ENCODE data around the gene COL25A1.

Gene COL25A1

DNA sequence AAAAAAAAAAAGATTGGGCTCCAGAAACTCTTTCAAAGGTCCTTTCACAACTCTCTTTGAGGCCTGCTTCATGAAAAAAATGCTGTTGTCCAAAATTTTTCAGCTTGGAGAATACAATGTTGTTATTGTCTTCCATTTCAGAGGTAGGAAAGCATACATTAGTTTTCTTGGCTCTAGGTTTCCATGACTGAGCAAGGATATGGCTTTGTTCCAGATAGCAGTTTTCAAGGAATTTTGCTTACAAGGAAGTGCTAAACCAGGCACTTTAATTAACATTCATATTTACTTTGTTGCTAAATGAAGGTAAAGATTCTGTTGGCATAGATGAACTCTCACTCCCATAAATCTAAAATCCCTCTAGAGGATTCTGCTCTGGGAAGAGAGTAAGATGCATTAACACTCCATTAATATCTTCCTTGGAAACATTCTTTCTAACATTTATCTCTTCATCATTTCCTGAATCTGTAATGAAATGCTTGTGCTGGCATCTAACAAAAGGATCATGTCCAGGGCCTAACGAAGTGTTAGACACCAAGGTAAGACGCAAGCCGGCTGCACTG, 118.4 kb downstream of the COL25A1 start:
- DNase-seq, result no peak
- in situ Hi-C loops (cut with MboI; ENCODE audit: low pct_unique_long_range_greater_than_20kb, low sequenced_read_pairs), result no loop called here

DNA sequence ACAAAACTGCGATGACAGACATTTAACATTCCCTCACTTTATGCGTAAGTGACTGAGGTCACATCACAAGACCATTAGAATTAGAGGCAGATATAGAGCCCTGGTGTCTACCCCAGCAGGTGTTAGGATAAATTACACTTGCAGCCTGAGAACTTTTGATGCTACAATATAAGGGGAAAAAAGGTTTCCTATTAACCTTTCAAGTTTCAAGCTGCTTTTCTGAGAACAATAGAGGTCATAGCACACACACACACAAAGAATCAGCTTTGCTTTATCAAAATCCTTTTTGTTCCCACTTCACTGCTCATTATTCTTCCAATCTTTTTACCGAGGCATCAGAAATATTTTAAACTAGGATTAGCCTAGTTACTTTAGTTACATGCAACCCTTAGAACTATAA, 119.8 kb downstream of the COL25A1 start:
- in situ Hi-C loops (cut with MboI; ENCODE audit: low pct_unique_long_range_greater_than_20kb, low sequenced_read_pairs), result no loop called here
- DNase-seq, result no peak

- in situ Hi-C loops (cut with MboI; ENCODE audit: low pct_unique_long_range_greater_than_20kb, low sequenced_read_pairs), result no loop called here
Measured at GRCh38 chr4:109179061-109179460, 123.4 kb downstream of the COL25A1 start.

GRCh38 chr4:109177096-109177810, 125.2 kb downstream of the COL25A1 start:
- DNase-seq, result no peak
- in situ Hi-C loops (cut with MboI; ENCODE audit: low pct_unique_long_range_greater_than_20kb, low sequenced_read_pairs), result no loop called here

More at GRCh38 chr4:109179061-109179460, 123.4 kb downstream of the COL25A1 start:
- no peak for DNase-seq

DNA sequence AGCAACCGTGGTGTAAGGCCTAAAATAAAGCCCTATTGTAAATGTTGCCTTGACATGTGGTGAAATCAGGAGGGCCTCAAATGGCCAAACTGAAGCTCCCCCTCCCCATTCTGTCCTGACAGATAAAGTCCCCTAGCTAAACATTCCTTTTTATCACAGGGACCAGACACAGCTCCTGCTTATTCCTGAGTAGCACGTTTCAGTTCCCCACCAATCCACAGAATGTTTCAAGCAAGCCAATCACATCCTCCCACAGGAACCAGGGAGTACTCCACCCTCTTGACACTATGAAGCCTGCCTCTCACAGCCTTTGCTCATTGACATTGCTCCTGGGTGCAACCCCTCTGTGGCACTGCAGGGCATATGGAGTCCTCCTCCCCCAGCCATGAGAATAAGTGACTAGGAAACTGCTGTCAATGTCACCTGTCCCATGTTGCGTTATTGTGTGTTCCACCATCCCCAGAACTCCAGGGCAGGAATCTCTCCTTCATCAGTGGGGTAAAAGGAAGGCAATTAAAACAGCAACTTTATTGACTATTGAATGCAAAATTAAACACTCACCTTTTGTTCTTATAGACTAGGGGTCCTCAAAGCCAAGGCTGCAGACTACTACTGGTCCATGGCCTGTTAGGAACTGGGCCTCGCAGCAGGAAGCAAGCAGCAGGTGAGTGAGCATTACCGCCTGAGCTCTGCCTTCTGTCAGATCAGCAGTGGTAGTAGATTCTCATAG, 128.1 kb downstream of the COL25A1 start:
- in situ Hi-C loops (cut with MboI; ENCODE audit: low pct_unique_long_range_greater_than_20kb, low sequenced_read_pairs), result no loop called here
- DNase-seq, result no peak

DNA sequence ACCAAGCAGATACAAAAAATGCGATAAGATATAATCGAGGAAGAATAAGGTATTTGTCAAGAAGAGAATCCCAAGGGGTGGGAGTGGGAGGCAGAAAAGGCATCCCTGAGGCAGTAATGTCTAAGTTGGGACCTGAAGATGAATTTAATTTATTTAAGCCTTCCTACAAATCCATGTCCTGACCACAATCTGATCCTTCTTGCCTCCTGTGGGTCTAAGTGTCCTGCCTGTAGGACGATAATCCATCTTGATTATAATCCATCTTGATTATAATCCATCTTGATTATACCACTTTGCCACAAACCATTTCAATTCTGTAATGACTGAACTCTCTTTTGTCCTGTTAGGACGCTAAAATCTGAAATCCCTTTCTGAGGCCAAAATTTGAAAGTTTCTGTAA, 130.2 kb downstream of the COL25A1 start:
- no peak for DNase-seq
- in situ Hi-C loops (cut with MboI; ENCODE audit: low pct_unique_long_range_greater_than_20kb, low sequenced_read_pairs), result no loop called here

GRCh38 chr4:109171070-109171469, 131.4 kb downstream of the COL25A1 start:
- DNase-seq, result no peak
- in situ Hi-C loops (cut with MboI; ENCODE audit: low pct_unique_long_range_greater_than_20kb, low sequenced_read_pairs), result no loop called here

DNA sequence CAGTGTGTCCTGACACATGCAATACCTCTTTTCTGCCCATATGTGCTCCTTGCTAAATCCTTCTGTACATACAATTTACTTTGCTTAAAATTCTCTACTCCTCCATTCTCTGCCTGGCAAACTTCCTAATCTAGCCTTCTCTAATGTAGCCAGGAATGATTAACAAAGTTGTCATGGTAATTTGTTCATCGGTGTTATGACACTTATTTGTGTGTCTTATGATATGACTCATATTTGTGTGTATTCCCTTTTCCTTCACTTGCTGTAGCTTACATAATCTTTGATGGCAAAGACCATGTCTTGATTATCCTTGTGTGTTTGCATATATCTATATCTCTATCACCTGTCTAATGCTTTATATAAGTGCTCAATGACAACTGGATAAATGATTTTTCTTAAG, 133.3 kb downstream of the COL25A1 start:
- in situ Hi-C loops (cut with MboI; ENCODE audit: low pct_unique_long_range_greater_than_20kb, low sequenced_read_pairs), result no loop called here
- no peak for DNase-seq

DNA sequence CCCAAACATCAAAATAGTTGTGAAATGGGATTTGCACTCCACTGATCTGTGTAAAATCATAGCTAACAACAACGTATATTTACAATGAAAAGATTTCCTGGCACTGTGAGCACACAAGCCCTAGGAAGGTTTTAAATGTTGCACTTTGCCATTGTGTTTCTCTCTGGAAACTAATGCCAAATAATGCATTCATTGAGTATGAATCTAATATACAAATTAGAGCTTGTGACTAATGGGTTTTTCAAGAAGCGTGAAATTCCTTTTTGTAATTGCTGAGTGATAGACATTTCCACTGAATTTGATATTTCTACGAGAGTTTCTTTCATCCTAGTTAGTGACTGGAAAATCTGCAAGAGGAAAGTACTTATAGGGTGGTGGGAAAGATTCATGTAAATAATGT, 135.9 kb downstream of the COL25A1 start:
- in situ Hi-C loops (cut with MboI; ENCODE audit: low pct_unique_long_range_greater_than_20kb, low sequenced_read_pairs), result no loop called here
- no peak for DNase-seq

GRCh38 chr4:109166126-109166525, 136.3 kb downstream of the COL25A1 start:
- no peak for DNase-seq
- in situ Hi-C loops (cut with MboI; ENCODE audit: low pct_unique_long_range_greater_than_20kb, low sequenced_read_pairs), result no loop called here

DNA sequence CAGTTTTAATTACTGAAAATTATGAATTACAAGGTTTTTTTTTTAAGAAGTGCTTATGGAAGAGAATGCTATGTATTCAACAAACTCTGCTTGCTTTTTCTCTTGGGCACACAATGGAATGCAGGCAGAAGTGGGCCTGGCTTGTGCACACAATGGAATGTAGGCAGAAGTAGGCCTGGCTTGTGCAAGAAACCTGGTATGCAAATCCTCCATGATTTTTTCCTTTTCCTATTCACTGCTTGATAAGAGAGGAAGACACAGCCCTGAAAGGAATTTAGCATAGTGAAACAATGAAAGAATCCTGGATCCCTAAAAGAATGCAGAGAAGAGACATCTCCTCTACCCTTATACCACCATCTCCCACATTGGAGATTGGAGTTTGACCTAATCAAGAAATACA, 138.4 kb downstream of the COL25A1 start:
- DNase-seq, result no peak

DNA sequence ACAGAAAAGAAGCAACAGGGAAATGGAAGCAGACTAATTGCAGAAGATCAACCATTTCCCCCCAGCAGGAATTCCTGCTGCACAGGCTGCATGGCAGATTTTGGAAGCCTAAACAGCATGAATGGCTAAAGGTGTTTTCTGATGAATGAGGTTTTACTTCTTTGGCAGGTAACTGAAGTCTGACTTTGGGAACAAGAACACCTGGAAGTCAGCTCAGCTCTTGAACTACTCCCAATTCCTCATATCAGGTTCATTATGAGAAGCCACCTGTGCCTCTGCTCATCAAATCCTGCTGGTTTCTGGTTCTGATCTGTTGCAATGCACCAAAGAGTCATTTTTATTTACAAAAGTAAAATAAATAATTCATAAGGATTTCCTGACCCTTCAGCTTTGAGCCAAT, 139.0 kb downstream of the COL25A1 start:
- DNase-seq, result no peak
- in situ Hi-C loops (cut with MboI; ENCODE audit: low pct_unique_long_range_greater_than_20kb, low sequenced_read_pairs), result no loop called here

More for the DNA sequence above, 138.4 kb downstream of the COL25A1 start:
- in situ Hi-C loops (cut with MboI; ENCODE audit: low pct_unique_long_range_greater_than_20kb, low sequenced_read_pairs), result no loop called here

- no peak for DNase-seq
- in situ Hi-C loops (cut with MboI; ENCODE audit: low pct_unique_long_range_greater_than_20kb, low sequenced_read_pairs), result no loop called here
Measured at GRCh38 chr4:109162759-109163158, 139.7 kb downstream of the COL25A1 start.

DNA sequence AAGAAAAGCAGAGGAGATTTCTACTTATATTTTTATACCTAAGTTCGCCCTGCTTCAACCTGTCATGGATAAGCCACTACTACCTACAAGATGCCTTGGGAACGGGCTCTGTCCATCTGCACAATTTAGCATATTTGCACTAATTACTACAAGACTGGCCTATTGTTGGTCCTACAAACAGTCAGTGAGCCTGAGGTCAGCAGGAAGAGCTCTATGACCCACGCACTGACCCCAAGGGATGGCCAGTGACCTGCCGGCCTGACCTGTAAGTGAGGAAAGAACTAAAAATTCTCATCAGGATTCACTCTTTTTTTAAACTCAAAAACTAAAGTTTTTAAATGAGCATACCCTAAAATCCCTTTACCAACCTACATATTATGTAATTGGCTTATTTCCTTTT, 142.0 kb downstream of the COL25A1 start:
- no peak for DNase-seq
- in situ Hi-C loops (cut with MboI; ENCODE audit: low pct_unique_long_range_greater_than_20kb, low sequenced_read_pairs), result no loop called here

DNA sequence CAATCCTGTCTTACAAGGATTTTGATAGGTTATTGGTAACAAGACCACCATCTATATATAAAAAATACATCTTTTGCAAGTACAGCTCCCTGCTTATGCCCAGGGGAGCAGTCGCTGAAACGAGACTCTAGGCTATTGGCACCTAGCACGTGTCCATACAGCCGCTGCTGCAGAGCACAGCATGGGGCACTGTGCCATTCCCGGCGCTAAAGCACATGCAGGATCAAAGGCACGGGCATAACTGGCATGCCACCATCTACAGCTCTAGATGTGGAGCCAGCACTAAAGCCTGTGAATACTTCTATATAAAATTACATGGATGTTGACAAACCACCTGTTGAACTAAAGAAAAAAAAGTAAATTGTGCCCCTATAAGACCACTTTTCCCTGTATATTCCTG, 144.8 kb downstream of the COL25A1 start:
- in situ Hi-C loops (cut with MboI; ENCODE audit: low pct_unique_long_range_greater_than_20kb, low sequenced_read_pairs), result no loop called here
- DNase-seq, result no peak

GRCh38 chr4:109157205-109157604, 145.3 kb downstream of the COL25A1 start:
- no peak for DNase-seq
- in situ Hi-C loops (cut with MboI; ENCODE audit: low pct_unique_long_range_greater_than_20kb, low sequenced_read_pairs), result no loop called here

DNA sequence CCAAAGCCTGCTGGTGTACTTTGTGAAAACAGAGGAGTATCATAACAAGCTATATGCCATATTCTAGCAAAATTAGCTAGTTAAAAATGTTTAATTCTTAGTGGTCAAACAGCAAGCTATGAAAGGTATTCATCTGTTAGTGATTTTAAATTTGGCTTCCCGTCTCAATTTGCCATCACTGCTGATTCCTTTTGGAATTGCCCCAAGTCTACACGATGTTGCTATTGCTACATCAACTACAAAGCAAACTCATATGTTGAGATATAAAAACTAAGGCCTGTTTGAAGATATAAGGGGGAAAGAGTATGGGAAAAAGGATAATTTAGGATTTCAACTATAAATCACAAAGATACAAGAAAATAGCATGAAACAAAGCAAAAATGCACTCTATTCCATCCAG, 146.1 kb downstream of the COL25A1 start:
- no peak for DNase-seq
- in situ Hi-C loops (cut with MboI; ENCODE audit: low pct_unique_long_range_greater_than_20kb, low sequenced_read_pairs), result no loop called here

DNA sequence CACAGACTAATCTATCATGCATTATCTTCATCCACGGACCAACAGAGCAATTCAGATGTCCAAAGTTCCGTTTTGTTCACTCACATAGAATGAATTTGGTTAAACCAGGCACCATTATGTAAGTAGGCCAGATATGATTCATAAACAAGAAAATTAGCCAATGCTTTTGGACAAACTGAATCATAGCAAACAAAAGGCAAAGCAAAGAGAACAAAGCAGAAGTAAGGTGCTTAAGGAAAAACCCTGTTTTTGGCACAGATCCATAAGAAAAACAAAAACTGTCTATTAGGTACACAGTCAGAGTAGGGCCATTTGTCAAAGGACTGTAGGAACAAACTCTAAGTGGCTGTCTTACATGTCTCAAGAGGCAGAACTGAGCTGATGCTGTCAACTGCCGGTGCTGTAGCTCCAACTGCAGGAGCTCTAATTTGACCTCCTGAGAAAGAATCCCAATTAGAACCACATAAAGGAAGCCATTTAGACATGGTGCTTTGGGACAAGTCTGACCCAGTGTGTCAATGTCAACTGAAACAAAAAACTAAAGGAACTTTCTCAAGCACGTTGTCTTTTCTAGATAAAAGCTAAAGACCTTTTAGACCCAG, 146.7 kb downstream of the COL25A1 start:
- DNase-seq, result peak; percentile 9
- in situ Hi-C loops (cut with MboI; ENCODE audit: low pct_unique_long_range_greater_than_20kb, low sequenced_read_pairs), result no loop called here

DNA sequence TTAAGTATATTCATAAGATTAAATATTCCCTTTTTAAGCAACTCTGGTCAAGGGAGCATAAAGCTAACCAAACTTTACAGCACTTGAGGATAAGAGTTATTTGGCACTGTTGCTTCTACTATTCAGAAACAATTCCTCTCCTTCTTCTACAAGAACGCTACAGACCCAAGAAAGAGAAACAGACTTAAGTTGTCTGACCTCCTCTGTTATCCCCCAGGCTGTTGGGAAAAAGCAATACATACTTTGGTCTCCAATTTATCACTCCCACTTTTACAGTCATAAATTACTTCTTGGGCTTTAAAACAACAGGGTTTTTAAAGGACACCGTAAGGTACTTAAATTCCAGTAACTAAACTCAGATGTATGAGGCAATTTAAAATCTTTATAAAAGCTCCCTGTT, 147.4 kb downstream of the COL25A1 start:
- DNase-seq, result no peak
- in situ Hi-C loops (cut with MboI; ENCODE audit: low pct_unique_long_range_greater_than_20kb, low sequenced_read_pairs), result no loop called here

DNA sequence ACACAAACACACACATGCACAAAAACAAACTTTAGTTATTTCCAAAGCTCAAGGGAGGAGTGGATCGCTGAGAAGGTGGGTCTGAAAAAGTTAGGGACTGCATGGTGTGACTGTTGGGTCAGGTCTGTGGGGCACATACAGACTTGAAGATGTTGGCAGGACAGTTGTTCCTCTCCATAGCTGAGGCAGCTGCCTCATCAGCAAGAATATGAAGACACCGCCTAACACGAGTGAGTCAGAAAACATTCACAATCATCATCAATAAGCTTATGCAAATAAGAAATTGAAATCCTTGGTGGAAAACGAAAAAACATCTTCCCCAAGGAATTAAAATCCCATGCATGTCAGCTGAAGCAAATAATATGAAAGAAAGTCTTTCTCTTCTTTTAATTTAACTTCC, 148.0 kb downstream of the COL25A1 start:
- no peak for DNase-seq
- in situ Hi-C loops (cut with MboI; ENCODE audit: low pct_unique_long_range_greater_than_20kb, low sequenced_read_pairs), result no loop called here

All from KBM-7 (cell line).